ENCODE data around the gene ADGRG3.

- TF ChIP-seq POLR2A (IDR thresholded peaks at IDR 0.05) (no peak), CTCF (IDR thresholded peaks at IDR 0.05) (no peak)
These were observed 35.5 kb upstream of the ADGRG3 start for GRCh38 chr16:57632568-57632967.

Measured in adrenal gland (tissue), 5 donors.